Erythroblast (primary cell): ENCODE data around the gene SUPT3H.
"Not testable (repeated sequence)": the region's sequence is repeated elsewhere in the genome, so short reads cannot be mapped to it uniquely, and the experiment has no call there.

Experiments
- GATA1 ChIP-seq: IDR thresholded peaks from 2 replicates; pipeline ENCODE4 v1.6.1; 2011; ENCODE audit warnings: low read depth, mild to moderate bottlenecking, control low read depth, low read length, moderate library complexity
- POLR2A ChIP-seq: IDR thresholded peaks from 2 replicates; pipeline ENCODE4 v1.6.1; 2011; ENCODE audit warnings: mild to moderate bottlenecking, low read length

DNA sequence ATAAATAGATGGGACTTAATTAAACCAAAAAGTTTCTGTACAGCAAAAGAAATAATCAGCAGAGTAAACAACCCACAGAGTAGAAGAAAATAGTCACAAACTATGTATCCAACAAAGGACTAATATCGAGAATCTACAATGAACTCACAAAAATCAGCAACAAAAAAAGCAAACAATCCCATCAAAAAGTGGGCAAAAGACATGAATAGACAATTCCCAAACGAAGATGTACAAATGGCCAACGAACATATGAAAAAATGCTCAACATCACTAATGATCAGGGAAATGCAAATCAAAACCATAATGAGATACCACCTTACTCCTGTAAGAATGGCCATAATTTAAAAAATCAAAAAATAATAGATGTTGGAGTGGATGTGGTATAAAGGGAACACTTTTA lies 232.1 kb downstream of the SUPT3H start:
- TF ChIP-seq POLR2A, GATA1: not testable (repeated sequence)
